ENCODE results near the gene NSG1.

GRCh38 chr4:4379540-4380087 lies 7.3 kb upstream of the NSG1 start:
- TF ChIP-seq CTCF (IDR thresholded peaks at IDR 0.05) (peak; percentile 17), EZH2 (IDR thresholded peaks at IDR 0.05) (no peak)
